ENCODE measurements around the gene FAIM. TPM values are rescaled to one million over a fixed set of nuclear protein-coding genes. Genes with fewer than 3 reads are reported as not detected.

FAIM gene
- total and polyA plus RNA-seq, 4 donors, result 3.3 to 8.5 (median 5.1) TPM

DNA sequence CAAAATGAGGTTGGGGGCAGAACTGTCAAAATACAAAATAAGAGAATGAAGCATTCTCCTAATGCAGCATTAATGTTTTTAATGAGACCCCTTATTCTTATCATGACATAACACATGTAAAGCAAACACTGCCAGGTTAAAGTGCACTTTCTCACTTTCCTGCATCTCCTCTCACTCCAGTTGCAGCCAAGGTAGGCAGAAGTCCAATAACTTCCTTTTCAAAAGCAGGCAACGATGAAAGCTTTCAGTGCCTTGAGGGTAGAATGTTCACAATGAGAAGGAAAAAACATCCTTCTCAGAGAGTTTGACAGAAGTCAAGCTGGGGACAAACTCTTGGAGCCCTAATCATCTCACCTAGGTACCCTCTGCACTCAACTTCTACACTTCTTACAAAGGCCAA is 59.5 kb downstream of the FAIM start:
- WGBS, result 35% methylated on average over 1 of the region's 1 CpG
- H3K27ac ChIP-seq (ENCODE audit: low read depth in 1 of 2, low read length in 2 of 2), result no peak overlapping the region
- DNase-seq (ENCODE audit: low spot score), result no peak
- no peak overlapping the region for H3K4me3 ChIP-seq (ENCODE audit: low read depth in 1 of 3, low read length in 3 of 3)
- peaks cover 4 to 9% (median 9%) of the 10 kb centered on the region in 4 donors for H3K4me1 ChIP-seq (ENCODE audit: control insufficient read depth in 4 of 4, insufficient read depth in 4 of 4, low read length in 3 of 4)
- TF ChIP-seq, protein P1, sequence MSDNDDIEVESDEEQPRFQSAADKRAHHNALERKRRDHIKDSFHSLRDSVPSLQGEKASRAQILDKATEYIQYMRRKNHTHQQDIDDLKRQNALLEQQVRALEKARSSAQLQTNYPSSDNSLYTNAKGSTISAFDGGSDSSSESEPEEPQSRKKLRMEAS (IDR thresholded peaks at IDR 0.05), result no peak
- TF ChIP-seq HNF4A (conservative IDR thresholded peaks at IDR 0.05) (peak; percentile 15 to 34), NR2F2 (IDR thresholded peaks at IDR 0.05) (no peak), FOXA2 (IDR thresholded peaks at IDR 0.05) (no peak)
- no peak overlapping the region for H3K9ac ChIP-seq (ENCODE audit: low read depth in 1 of 2, low read length in 2 of 2)
- no peaks in the 10 kb centered on the region for H3K27me3 ChIP-seq (ENCODE audit: control insufficient read depth in 4 of 4, insufficient read depth in 4 of 4, low read length in 3 of 4)
- H3K9me3 ChIP-seq (ENCODE audit: control insufficient read depth in 4 of 4, low read length in 3 of 4), result no peaks in the 10 kb centered on the region
- peaks cover 3 to 13% (median 7%) of the 10 kb centered on the region in 4 donors for H3K36me3 ChIP-seq (ENCODE audit: control insufficient read depth in 4 of 4, insufficient read depth in 3 of 4, low read depth in 1 of 4, low read length in 3 of 4)

DNA sequence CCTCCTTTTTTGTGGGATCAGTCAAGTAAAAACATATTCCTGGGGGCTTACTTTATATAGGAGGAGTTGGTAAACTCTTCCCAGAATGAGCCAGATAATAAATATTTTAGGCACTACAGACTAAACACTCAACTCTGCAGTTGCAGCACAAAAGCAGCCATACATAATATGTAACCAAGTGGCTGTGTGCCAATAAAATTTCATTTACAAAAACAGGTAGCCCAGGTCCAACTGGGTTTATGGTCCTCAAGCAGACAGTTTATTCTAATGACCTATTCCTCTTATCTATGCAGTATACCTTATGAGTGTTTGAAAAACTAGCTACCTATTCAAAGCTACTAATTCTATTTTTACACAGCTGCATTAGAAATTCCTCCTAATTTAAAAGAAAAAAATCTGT is 61.8 kb downstream of the FAIM start:
- H3K9me3 ChIP-seq (ENCODE audit: control insufficient read depth in 4 of 4, low read length in 3 of 4), result peaks cover 0 to 3% (median 0%) of the 10 kb centered on the region in 4 donors
- H3K9ac ChIP-seq (ENCODE audit: low read depth in 1 of 2, low read length in 2 of 2), result no peak overlapping the region
- peaks cover 0 to 6% (median 3%) of the 10 kb centered on the region in 4 donors for H3K36me3 ChIP-seq (ENCODE audit: control insufficient read depth in 4 of 4, insufficient read depth in 3 of 4, low read depth in 1 of 4, low read length in 3 of 4)
- peaks cover 4 to 9% (median 9%) of the 10 kb centered on the region in 4 donors for H3K4me1 ChIP-seq (ENCODE audit: control insufficient read depth in 4 of 4, insufficient read depth in 4 of 4, low read length in 3 of 4)
- DNase-seq (ENCODE audit: low spot score), result no peak
- no peak overlapping the region for H3K27ac ChIP-seq (ENCODE audit: low read depth in 1 of 2, low read length in 2 of 2)
- H3K27me3 ChIP-seq (ENCODE audit: control insufficient read depth in 4 of 4, insufficient read depth in 4 of 4, low read length in 3 of 4), result no peaks in the 10 kb centered on the region
- no peak overlapping the region for H3K4me3 ChIP-seq (ENCODE audit: low read depth in 1 of 3, low read length in 3 of 3)
- TF ChIP-seq, protein P1 (IDR thresholded peaks at IDR 0.05), result no peak
- no peak for TF ChIP-seq RXRA (IDR thresholded peaks at IDR 0.05)
- no peak for TF ChIP-seq EGR1 (IDR thresholded peaks at IDR 0.05; ENCODE audit: low read depth in 2 of 2)
- no peak for TF ChIP-seq FOXA1 (IDR thresholded peaks at IDR 0.05)
- TF ChIP-seq, protein P2, sequence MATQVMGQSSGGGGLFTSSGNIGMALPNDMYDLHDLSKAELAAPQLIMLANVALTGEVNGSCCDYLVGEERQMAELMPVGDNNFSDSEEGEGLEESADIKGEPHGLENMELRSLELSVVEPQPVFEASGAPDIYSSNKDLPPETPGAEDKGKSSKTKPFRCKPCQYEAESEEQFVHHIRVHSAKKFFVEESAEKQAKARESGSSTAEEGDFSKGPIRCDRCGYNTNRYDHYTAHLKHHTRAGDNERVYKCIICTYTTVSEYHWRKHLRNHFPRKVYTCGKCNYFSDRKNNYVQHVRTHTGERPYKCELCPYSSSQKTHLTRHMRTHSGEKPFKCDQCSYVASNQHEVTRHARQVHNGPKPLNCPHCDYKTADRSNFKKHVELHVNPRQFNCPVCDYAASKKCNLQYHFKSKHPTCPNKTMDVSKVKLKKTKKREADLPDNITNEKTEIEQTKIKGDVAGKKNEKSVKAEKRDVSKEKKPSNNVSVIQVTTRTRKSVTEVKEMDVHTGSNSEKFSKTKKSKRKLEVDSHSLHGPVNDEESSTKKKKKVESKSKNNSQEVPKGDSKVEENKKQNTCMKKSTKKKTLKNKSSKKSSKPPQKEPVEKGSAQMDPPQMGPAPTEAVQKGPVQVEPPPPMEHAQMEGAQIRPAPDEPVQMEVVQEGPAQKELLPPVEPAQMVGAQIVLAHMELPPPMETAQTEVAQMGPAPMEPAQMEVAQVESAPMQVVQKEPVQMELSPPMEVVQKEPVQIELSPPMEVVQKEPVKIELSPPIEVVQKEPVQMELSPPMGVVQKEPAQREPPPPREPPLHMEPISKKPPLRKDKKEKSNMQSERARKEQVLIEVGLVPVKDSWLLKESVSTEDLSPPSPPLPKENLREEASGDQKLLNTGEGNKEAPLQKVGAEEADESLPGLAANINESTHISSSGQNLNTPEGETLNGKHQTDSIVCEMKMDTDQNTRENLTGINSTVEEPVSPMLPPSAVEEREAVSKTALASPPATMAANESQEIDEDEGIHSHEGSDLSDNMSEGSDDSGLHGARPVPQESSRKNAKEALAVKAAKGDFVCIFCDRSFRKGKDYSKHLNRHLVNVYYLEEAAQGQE (IDR thresholded peaks at IDR 0.05), result no peak
- no peak for TF ChIP-seq SP1 (IDR thresholded peaks at IDR 0.05)
- no peak for TF ChIP-seq YY1 (IDR thresholded peaks at IDR 0.05)
- no peak for TF ChIP-seq NR2F2 (IDR thresholded peaks at IDR 0.05)

DNA sequence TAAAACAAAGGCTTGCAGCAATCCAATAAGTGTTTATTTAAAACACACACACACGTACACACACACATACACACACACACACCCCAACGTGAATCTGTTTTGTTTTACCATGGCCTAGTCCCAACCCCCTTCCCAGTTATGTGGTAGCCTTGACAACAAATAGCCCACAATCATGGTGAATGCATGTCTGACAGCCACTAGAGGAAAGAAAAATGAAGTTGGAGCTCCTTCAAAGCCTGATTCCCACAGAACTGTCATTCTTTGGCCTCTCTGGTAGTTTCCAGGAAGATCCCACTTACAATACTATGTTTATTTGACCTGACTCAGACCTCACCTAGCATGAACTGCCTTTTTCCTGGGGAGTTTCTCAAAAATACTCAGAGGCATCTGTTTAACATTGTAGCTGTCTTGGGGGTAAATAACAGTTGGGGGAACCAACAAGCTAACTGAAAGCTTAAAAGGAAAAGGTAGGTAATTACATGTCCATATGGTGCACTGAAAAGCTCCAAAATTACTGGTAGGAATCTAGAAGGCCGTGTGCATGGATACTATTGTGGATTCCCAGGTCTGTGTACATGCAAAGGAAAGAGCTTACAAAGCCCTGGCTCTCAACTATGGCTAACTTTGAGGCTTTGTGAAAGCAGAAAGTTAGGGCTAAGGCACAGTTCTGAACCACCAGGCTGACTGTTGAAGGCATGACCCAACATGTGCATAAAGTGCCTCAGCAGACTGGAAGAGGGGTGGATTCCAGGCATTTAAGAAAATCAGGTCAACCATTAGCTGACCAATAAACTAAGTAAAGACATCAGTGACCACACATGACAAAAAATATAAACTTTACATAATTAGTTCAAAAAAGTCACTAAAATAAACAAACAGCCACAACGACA is 65.3 kb downstream of the FAIM start:
- Histone ChIP-seq H3K36me3 (ENCODE audit: control insufficient read depth in 4 of 4, insufficient read depth in 3 of 4, low read depth in 1 of 4, low read length in 3 of 4) (peaks cover 0 to 12% (median 6%) of the 10 kb centered on the region in 4 donors), H3K9ac (ENCODE audit: low read depth in 1 of 2, low read length in 2 of 2) (no peak overlapping the region), H3K4me3 (ENCODE audit: low read depth in 1 of 3, low read length in 3 of 3) (no peak overlapping the region), H3K4me1 (ENCODE audit: control insufficient read depth in 4 of 4, insufficient read depth in 4 of 4, low read length in 3 of 4) (peaks cover 0 to 2% (median under 1%) of the 10 kb centered on the region in 4 donors), H3K27me3 (ENCODE audit: control insufficient read depth in 4 of 4, insufficient read depth in 4 of 4, low read length in 3 of 4) (no peaks in the 10 kb centered on the region), H3K27ac (ENCODE audit: low read depth in 1 of 2, low read length in 2 of 2) (no peak overlapping the region), H3K9me3 (ENCODE audit: control insufficient read depth in 4 of 4, low read length in 3 of 4) (peaks cover 0 to 8% (median under 1%) of the 10 kb centered on the region in 4 donors)
- DNase-seq (ENCODE audit: low spot score), result no peak
- no peak for TF ChIP-seq EGR1 (IDR thresholded peaks at IDR 0.05; ENCODE audit: low read depth in 2 of 2)
- 78% methylated on average over 4 of the region's 4 CpGs for WGBS
